GM18873 (cell line): ENCODE results near the gene ZFYVE19.
"Not testable (repeated sequence)": the region's sequence is repeated elsewhere in the genome, so short reads cannot be mapped to it uniquely, and the experiment has no call there.

ENCODE experiments used
- ATAC-seq: cut with Tn5 transposase; IDR thresholded peaks from one replicate; pipeline ENCODE4 v1.9.1; 2021; ENCODE audit warnings: mild to moderate bottlenecking, moderate library complexity, moderate number of reproducible peaks; ENCODE audit not compliant: unreplicated experiment, low FRiP score

ZFYVE19 gene

DNA sequence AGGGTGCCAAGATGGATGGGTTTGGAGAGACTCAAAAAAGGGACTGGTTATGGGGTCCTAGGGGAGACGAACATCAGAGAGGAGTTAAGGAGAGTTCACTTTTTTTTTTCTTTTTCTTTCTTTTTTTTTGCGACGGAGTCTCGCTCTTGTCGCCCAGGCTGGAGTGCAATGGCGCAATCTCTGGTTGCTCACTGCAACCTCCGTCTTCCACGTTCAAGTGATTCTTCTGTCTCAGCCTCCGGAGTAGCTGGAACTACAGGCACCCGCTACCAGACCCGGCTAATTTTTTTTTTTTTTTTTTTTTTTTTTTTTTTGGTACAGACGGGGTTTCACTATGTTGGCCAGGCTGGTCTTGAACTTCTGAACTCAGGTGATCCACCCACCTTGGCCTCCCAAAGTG lies 38.1 kb downstream of the ZFYVE19 start:
- ATAC-seq, result no peak

DNA sequence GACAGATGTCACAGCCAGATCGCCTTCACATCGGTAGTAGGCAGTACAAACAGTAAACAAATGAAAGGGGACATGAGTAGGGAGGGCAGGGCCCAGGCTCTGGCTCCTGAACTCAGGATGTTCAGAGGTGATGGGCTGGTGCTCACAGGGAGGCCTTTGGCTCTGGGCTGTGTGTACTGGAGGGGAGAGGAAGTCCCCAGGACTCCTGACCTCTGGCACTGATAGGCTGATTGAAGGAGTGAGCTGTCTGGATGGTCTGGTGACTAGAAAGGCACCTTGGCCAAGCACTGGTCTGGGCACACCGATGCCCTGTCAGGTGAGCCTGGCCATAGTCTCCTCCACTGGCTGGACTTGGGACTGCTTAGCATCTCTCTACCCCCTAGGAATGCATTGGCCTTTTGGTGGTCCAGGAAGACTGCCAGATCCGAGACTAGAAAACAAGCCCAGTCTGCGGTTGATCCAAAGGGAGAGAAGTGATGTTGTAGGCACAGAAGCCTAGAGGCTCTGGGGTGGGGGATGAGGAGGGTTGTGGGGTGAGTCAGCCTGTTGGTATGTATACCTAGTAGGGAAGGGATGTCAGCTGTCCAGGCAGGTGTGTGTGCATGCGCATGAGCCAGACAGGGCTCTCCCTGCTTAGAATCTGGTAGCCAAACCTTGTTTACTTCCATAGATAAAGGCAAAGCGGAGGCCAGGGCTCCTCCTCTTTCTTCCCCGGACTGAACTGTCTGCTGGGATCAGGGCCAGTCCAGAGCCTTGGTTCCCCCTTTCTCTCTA lies 38.8 kb downstream of the ZFYVE19 start:
- no peak for ATAC-seq

- no peak for ATAC-seq
Measured at GRCh38 chr15:40846841-40847222, 39.9 kb downstream of the ZFYVE19 start.

DNA sequence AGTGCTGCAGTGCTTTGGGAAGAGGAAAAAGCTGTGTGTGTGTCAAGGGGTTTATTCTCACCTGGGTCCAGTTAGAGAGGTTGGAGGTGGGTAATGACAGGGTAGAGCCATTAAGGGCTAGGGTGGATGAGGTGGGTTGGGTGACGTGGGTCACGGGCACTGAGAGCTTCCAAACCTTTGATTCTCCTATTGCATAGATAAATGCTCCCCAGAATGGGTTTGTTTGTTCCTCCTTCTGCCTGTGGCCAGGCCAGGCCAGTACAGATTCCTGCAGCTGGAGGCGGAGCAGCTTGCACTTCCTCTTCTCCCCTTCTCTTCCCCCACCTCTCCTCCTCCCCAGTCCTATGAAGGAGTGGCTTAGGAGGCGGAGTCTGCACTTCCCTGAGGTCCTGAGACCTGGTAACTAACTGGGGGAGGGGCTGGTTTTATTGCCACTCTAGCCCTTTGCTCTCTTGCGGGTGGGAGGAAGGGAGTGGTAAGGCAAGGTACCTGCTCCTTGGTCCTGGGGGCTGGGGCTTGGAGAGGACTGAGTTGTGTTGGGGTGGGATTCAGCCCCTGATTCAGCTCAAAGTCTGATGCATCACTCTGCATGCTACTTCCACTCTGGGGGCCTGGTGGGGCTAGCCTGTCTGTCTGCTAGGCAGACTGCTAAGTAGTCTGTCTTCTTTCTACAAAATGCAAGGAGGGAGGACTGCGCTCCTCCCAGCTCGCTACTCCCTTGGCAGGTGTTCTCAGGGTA lies 40.5 kb downstream of the ZFYVE19 start:
- no peak for ATAC-seq

DNA sequence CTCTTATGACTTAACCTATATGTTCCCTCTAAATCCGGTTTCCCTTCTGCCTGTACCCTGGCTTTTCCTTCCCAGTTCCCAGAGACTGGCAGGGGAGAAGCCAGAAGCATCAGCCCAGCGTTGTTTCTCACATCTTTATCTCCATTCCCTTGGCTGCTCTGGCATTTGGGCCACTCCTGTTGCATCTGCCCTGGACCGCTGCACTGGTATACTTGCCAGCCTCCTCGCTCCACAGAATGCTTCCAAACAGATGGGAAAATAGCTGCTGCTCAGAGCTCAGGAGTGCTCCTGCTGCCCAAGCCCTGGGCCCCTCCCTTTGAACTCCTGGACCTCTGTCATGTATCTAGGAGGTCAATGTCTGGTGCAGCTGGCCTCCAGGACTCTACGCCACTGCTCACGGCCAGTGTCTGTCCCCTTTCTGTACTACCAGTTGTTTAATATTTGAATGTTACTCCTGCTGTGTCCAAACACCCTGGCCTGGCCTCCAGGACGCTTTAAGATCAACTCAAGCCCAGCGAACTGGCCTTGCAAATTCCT lies 43.8 kb downstream of the ZFYVE19 start:
- no peak for ATAC-seq

GRCh38 chr15:40852529-40852928 lies 45.6 kb downstream of the ZFYVE19 start:
- no peak for ATAC-seq

DNA sequence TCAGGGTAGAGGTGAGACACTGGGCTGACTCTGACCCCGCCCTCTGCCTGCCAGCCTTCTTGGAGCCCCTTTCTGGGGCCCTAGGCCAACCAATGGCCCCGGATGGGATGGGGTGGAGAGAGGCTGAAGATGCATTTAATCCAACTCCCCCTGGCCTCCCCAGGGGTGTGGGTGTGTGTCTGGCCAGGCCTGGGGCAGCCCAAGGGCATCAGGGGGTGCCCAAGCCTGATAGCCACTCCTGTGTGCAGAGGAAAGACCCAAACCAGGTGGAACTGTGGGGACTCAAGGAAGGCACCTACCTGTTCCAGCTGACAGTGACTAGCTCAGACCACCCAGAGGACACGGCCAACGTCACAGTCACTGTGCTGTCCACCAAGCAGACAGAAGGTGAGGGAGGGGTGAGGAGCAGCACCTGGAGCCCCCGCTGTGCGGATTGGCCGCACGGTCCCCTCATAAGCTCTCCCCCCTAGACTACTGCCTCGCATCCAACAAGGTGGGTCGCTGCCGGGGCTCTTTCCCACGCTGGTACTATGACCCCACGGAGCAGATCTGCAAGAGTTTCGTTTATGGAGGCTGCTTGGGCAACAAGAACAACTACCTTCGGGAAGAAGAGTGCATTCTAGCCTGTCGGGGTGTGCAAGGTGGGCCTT lies 46.5 kb downstream of the ZFYVE19 start:
- ATAC-seq, result no peak

GRCh38 chr15:40854161-40854560 lies 47.3 kb downstream of the ZFYVE19 start:
- ATAC-seq, result no peak

DNA sequence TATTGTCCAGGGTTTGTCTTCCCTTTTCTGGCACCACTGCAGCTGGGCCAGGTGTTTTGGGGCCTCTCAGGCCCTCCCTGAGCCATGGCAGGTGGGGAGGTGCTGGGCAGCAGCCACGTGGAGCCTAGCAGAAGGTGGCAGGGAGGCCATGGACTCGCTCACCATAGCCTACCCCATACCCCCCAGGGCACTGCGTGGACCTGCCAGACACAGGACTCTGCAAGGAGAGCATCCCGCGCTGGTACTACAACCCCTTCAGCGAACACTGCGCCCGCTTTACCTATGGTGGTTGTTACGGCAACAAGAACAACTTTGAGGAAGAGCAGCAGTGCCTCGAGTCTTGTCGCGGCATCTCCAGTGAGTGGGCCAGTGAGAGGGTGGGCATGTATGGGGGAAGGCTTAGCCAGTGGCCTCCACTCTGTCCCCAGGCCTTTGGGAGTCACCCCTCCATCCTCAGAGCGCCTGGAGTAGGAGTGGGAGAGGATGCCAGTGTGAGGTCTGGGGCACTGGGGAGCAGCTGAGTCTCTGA lies 48.9 kb downstream of the ZFYVE19 start:
- no peak for ATAC-seq

GRCh38 chr15:40856746-40857145 lies 49.9 kb downstream of the ZFYVE19 start:
- no peak for ATAC-seq

DNA sequence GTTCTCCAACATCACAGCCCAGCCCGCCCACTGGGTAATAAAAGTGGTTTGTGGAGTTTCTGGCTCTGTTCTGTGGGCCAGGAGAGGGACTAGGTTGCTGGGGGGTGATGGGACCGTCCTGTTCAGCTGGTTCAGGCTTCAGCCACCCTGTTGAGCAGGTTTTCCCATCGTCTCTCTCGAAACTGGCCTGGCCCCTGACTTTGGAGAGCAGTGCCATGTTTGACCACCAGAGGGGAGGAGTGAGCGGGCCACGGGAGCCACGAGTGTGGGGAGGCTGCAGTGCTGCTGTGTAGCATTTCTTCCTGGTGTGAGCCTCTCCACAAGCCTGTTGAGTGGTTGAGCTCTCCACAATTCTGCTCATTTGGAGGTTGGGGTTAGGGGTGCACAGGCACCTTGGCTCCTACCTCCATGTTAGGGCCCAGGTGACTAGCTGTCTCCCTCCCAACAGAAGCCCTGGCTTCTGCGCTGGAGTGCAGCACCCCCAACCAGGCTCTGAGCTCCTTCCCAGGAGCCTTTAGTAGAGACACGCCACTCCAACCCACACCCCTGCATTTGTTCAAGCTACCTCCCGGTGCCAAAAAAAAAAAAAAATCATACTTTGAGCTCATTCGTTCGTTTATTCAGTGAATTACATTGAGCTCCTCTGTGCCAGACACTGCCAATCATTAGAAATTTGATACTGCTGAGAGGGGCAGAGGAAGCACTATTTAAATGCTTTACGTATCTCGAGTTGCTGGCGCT lies 50.9 kb downstream of the ZFYVE19 start:
- ATAC-seq, result no peak

- no peak for ATAC-seq
Measured at GRCh38 chr15:40858706-40859105, 51.8 kb downstream of the ZFYVE19 start.

GRCh38 chr15:40859206-40859851 lies 52.4 kb downstream of the ZFYVE19 start:
- no peak for ATAC-seq

GRCh38 chr15:40861147-40861546 lies 54.3 kb downstream of the ZFYVE19 start:
- ATAC-seq, result not testable (repeated sequence)

DNA sequence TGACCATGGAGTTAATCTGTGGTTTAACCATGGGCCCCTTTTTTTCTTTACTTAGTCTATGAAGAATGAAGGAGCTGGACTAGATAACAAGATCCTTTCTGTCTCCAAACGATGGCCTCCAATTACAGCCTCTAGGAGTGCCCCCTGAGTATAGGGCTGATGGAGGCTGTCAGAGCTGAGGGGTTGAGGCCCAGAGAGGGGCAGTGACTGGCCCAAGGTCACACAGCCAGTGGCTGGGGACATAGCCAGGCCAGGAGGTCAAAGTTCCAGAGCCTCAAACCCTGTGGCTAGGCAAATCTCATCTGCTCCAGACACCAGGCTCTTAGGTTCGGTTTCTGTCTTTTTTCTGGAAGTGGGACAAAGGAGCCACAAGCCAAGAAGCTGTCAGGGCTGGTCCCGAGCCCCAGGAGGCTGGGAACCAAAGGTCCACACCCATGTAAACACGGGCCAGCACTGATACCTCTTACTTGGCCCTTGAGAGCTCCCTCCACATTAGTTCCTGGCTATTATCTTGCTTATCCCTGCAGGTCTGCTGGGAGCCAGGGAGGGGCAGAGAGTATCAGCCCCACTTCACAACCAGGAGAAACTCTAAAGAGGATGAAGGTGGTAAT lies 56.9 kb downstream of the ZFYVE19 start:
- ATAC-seq, result no peak
